ENCODE results near the gene TMEM101.
"Not testable (repeated sequence)": the region's sequence is repeated elsewhere in the genome, so short reads cannot be mapped to it uniquely, and the experiment has no call there.

TMEM101 gene

DNA sequence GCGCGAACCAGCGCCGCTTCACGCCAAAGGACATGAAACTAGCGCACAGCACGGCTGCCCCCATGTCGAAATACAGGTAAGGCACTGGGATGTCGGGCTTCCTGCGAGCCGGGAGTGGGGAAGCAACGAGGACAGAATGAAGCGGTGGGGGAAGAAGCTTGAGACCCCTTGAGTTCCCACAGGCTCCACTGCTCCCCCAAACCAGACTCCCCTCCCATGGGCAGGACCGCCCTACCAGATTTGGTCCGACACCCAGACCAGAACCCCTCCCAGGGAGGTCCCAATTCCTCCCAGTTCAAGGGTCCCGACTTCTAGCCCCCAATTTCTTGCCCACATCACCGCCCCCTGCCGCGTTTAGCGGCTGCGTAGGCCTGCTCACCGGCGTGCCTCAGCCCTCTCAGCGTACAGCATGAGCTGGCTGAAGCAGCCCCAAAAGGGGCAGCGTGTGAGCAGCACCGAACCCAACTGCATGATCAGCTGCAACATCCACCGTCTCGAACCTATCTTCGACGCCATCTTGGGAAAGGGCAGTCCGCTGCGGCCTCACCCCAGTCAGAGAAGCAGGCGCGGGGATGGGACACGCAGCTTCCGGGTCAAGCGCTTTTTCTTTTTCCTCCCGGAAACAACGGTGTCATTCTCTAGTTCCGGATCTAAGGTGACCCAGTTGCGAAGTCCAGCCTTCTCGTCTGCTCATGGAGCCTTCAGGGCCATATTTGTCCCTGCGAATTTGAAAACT, at the start of gene TMEM101:
TSS of gene TMEM101 (minus strand) at position 527 of the 736 bp plus-strand sequence. CDS start at position 516, 11 bp downstream.
- in situ Hi-C loops (cut with HindIII; ENCODE audit: low sequenced_read_pairs), result no loop called here

GRCh38 chr17:44063704-44064639, 49.2 kb upstream of the TMEM101 start:
- in situ Hi-C loops (cut with HindIII; ENCODE audit: low sequenced_read_pairs), result no loop called here

GRCh38 chr17:44062871-44063270, 48.1 kb upstream of the TMEM101 start:
- in situ Hi-C loops (cut with HindIII; ENCODE audit: low sequenced_read_pairs), result no loop called here

GRCh38 chr17:44061446-44061845, 46.7 kb upstream of the TMEM101 start:
- in situ Hi-C loops (cut with HindIII; ENCODE audit: low sequenced_read_pairs), result no loop called here

- in situ Hi-C loops (cut with HindIII; ENCODE audit: low sequenced_read_pairs), result no loop called here
These were observed 44.5 kb upstream of the TMEM101 start for GRCh38 chr17:44059101-44059892.

GRCh38 chr17:44053125-44053872, 38.5 kb upstream of the TMEM101 start:
- in situ Hi-C loops (cut with HindIII; ENCODE audit: low sequenced_read_pairs), result no loop called here

DNA sequence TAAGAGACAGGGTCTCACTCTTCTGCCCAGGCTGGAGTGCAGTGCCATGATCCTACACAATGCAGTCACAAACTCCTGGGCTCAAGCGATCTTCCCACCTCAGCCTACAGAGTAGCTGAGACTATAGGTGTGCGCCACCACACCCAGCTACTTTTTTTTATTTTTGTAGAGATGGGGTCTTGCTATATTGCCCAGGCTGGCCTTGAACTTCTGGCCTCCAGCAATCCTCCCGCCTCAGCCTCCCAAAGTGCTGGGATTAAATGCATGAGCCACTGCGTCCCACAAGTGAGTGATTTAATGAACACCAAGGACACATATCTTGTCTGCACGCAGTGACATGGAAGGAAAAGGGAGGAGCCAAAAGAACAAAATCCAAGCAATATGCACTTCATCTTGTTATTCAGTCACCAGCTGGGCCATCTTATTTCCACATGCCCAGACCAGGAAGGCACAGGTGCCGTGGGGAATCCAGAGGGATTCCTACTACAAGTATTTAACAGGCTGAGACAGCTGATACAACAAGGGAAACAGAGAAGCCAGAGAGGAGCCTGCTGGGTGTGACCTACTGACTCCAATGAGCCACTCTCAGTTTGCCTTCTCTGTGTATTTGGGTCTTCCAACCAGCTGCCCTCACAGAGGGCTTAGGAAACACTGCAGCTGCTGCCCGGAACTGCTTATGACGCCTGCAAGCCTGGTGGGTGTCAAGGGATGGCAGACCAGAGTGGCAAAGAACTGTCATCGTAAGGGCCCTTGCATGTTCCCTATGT, 34.7 kb upstream of the TMEM101 start:
- in situ Hi-C loops (cut with HindIII; ENCODE audit: low sequenced_read_pairs), result no loop called here

DNA sequence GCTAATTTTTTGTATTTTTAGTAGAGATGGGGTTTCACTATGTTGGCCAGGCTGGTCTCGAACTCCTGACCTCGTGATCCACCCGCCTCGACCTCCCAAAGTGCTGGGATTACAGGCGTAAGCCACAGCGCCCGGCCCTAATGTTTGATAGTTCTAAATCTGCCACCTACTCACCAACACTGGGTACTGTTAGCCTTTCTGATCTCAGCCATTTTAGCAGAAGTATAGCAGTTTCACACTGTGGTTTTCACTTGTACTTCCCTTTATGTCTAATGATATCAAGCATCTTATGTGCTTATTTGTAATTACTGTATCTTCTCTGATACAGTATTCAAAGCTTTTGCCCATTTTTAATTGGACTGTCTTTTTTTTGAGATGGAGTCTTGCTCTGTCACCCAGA, 32.1 kb upstream of the TMEM101 start:
- in situ Hi-C loops (cut with HindIII; ENCODE audit: low sequenced_read_pairs), result not testable (repeated sequence)

DNA sequence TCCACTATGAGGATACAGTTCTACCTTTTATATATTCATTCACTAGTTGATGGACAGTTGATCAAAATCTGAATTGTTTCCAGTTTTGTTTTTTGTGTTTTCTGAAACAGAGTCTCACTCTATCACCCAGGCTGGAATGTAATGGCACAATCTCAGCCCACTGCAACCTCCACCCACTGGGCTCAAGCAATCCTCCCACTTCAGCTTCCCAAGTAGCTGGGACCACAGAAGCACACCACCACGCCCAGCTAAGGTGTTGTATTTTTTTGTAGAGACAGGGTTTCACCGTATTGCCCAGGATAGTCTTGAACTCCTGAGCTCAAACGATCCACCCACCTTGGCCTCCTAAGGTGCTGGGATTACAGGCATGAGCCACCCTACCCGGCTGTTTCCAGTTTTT, 30.7 kb upstream of the TMEM101 start:
- in situ Hi-C loops (cut with HindIII; ENCODE audit: low sequenced_read_pairs), result no loop called here

DNA sequence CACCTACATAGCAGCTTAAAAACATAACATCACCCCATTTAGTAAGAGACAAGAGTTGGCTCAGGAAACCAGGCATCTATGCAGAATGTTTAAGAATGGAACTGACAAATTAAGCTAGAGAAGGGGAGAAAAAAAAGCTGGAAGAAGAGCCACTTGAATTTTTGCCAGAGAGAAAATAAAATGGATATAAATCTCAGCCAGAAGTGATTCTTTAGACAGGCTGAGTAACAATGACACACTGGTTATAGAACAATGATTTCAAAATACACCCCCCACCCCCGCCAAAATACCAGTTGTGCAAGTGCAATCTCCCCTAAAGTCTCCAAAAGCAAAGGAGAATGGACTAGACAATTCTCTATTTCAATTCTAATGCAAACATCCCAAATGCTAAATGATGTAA, 29.3 kb upstream of the TMEM101 start:
- in situ Hi-C loops (cut with HindIII; ENCODE audit: low sequenced_read_pairs), result no loop called here

- in situ Hi-C loops (cut with HindIII; ENCODE audit: low sequenced_read_pairs), result no loop called here
These were observed 28.5 kb upstream of the TMEM101 start for GRCh38 chr17:44043272-44043696.

DNA sequence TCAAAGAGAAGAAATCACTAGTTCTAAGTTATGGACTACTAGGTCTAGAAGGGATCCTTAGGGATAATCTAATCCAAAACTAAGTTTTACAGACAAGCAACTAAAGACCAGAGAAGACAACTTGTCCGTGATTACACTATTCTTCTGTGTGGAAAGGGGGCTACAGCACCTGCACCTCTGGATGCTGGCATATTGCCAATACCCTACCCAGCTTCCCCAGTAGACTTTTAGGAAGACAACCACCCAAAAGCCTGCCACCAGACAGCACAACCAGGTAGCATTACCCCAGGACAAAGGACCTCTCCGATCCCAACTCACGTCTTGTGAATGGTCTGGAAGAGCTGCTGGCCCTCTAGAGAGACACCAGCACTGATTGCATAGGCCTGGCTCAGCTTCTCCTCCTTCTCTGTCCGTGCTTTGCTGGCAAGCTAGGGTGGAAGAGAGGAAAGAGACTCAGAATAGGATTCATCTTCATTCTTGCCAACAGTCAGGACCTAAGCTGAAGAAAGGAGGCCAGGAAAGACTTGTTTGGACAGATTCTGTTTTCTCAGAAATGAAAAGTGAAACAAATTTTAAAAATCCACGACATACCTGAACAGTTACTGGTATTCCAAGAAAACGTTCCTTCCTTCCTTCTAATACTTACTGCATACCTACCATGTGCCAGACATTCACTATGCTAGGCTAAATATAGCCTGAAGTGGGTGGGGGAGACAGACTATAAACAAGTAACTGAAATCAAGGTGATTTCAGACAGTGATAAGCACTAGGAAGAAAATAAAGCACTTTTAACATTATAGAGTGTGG, 25.3 kb upstream of the TMEM101 start:
- in situ Hi-C loops (cut with HindIII; ENCODE audit: low sequenced_read_pairs), result no loop called here

DNA sequence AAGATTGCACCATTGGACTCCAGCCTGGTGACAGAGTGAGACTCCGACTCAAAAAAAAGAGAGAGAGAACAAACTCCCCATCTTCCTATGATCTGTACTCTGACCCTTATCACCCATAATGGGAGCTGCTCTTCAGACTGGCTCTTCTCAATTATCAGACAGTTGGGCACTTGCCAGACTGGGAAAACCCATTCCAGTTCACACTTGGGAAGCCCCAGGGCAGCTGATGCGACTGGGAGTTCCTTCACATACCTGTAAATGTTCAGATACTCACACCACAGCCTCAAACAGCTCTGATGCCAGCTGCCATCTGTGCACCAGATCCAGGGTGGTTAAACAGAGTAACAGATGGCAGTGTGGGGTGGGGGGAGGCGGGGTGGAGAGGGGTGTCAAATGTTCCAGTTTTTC, 23.8 kb upstream of the TMEM101 start:
- in situ Hi-C loops (cut with HindIII; ENCODE audit: low sequenced_read_pairs), result no loop called here

- in situ Hi-C loops (cut with HindIII; ENCODE audit: low sequenced_read_pairs), result no loop called here
These were observed 22.7 kb upstream of the TMEM101 start for GRCh38 chr17:44037471-44037870.

- in situ Hi-C loops (cut with HindIII; ENCODE audit: low sequenced_read_pairs), result not testable (repeated sequence)
These were observed 19.9 kb upstream of the TMEM101 start for GRCh38 chr17:44034688-44035087.

DNA sequence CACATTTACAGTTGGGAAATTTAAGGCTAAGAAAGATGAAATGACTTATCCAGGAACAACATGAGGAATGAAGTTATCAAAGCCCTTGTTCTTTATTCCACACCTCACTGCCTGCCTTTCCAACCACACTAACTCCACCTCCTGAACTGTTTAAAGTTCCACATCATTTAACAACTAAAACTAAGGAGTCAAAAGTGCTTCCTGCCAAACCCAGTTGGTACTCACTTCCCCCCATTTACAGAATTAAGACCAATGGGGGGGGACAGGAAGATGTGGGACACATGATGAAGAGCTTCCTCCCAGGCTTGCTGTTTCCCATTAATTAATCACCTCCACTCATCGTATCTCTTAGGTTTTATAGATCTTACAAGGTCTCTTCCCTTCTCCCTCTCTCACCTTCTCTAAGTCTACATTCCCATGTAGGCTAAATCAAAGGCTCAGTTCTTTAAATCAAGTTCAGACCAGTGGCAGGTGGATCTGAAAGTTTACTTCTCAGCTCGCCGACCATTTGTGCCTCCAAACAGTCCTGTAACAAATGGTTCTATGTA, 19.2 kb upstream of the TMEM101 start:
- in situ Hi-C loops (cut with HindIII; ENCODE audit: low sequenced_read_pairs), result no loop called here

DNA sequence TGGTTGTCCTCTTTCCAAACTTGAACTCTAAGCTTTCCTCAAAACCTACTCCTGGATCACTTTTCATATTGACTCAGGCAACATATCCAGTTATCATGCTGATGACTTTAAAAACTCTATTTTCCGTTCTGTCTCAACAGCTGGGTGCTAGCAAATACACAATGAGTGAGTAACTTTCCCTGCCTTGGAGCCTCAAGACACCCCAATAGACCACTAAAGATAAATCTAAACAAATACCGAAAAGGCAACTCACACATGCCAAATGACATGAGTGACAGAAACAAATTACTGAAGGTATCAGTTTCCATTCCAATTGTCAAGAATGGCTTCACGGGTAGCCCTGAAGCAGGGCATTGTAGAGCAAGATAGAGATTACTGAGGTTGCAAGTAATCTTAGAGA, 15.7 kb upstream of the TMEM101 start:
- in situ Hi-C loops (cut with HindIII; ENCODE audit: low sequenced_read_pairs), result no loop called here

GRCh38 chr17:44029736-44030135, 15.0 kb upstream of the TMEM101 start:
- in situ Hi-C loops (cut with HindIII; ENCODE audit: low sequenced_read_pairs), result no loop called here

DNA sequence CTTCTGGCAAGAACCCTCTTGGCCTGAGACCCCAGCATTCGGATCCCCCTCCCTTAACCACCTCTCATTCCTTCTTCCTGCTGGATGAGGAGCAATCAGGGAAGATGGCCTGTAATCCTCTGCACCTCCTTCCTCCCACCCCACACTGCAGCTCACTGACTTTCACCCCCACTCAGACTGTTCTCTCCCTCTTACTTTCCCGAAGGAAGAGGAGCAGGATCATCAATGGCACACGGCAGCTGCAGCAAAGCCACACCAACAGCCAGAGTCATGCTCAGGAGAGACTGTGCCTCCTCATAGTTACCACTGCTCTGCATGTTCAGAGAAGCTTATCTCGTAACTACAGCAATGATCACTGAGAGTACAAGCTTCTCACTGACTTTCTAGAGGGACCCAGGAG, 10.1 kb upstream of the TMEM101 start:
- in situ Hi-C loops (cut with HindIII; ENCODE audit: low sequenced_read_pairs), result no loop called here

All from DLD1 (cell line).